ENCODE results near the gene CUEDC1. TPM values are rescaled to one million over a fixed set of nuclear protein-coding genes. Genes with fewer than 3 reads are reported as not detected.

The CUEDC1 gene
- total and polyA plus RNA-seq, 2 of the 13 experiments (the other 11 are each of a cell fraction or from before 2014, with no cell fraction given), result 7.4 to 12.9 TPM

- TF ChIP-seq ATF2 (CRISPR knock-in tag; IDR thresholded peaks at IDR 0.05) (peak; percentile 48; the same call in 1 of the 2 replicates), KLF11 (CRISPR knock-in tag; IDR thresholded peaks at IDR 0.05) (no peak), ZNF292 (CRISPR knock-in tag; IDR thresholded peaks at IDR 0.05; ENCODE audit: borderline replicate concordance, low read depth) (0 out of 2 replicates have a peak, but pooled peaks have one; percentile 11), FOXO4 (CRISPR knock-in tag; conservative IDR thresholded peaks at IDR 0.05) (no peak), TCF7 (IDR thresholded peaks at IDR 0.05; ENCODE audit: low read depth) (0 out of 2 replicates have a peak, but pooled peaks have one; percentile 4), MBD4 (IDR thresholded peaks at IDR 0.05; ENCODE audit: borderline replicate concordance, low read length) (no peak; the same call in 1 of the 2 replicates), ZNF281 (CRISPR knock-in tag; IDR thresholded peaks at IDR 0.05; ENCODE audit: borderline replicate concordance) (0 out of 2 replicates have a peak, but pooled peaks have one; percentile 4), ZNF761 (CRISPR knock-in tag; conservative IDR thresholded peaks at IDR 0.05) (0 out of 2 replicates have a peak, but pooled peaks have one; percentile 37), POLR2AphosphoS2 (IDR thresholded peaks at IDR 0.05; ENCODE audit: low read depth, low read length) (no peak), HOXA9 (CRISPR knock-in tag; IDR thresholded peaks at IDR 0.05; ENCODE audit: borderline replicate concordance) (0 out of 2 replicates have a peak, but pooled peaks have one; percentile 15), TGIF2 (CRISPR knock-in tag; IDR thresholded peaks at IDR 0.05) (no peak), NCOA2 (CRISPR knock-in tag; IDR thresholded peaks at IDR 0.05) (no peak), KAT7 (CRISPR knock-in tag; IDR thresholded peaks at IDR 0.05; ENCODE audit: borderline replicate concordance) (peak; percentile 17; the same call in 1 of the 2 replicates), BRCA1 (CRISPR knock-in tag; IDR thresholded peaks at IDR 0.05) (no peak), CTCF (CRISPR knock-in tag; IDR thresholded peaks at IDR 0.05) (peak; percentile 35; the same call in 1 of the 2 replicates), JARID2 (CRISPR knock-in tag; IDR thresholded peaks at IDR 0.05; ENCODE audit: insufficient replicate concordance) (no peak), SATB2 (CRISPR knock-in tag; IDR thresholded peaks at IDR 0.05) (0 out of 2 replicates have a peak, but pooled peaks have one; percentile 9), IRX3 (CRISPR knock-in tag; IDR thresholded peaks at IDR 0.05; ENCODE audit: borderline replicate concordance, low read depth) (0 out of 2 replicates have a peak, but pooled peaks have one; percentile 58)
Observed at GRCh38 chr17:57852092-57852954, 102.9 kb downstream of the CUEDC1 start (continued).

Data from HepG2 (cell line).